ENCODE data around the gene YIPF1. TPM values are rescaled to one million over a fixed set of nuclear protein-coding genes. Genes with fewer than 3 reads are reported as not detected.
A peak's percentile ranks its signal among the peaks of the same experiment; 100 is the strongest.

YIPF1 gene
- total RNA-seq, 1 experiment from 2014 or later: 21.9 TPM

DNA sequence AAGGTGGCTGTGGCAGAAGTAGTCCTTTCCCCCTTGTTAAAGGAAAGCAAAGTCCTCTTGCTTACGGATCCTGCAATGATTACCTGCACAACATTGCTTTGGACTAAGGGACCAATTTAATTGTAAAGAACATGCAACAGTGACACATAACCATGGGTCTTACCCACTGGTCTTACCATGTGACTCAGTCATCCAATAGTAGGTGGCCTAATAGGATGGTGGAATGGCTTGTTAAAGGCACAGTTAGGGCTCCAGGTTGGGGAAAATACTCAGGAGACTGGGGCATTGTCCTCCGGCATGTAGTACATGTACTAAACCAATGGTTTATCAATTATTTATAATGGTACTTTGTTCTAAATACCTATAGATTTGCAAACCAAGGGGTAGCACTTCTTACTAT lies 2.1 kb upstream of the YIPF1 start:
- Mint-ChIP-seq H3K4me1 (peaks cover 10% of the 10 kb centered on the region), H3K27me3 (ENCODE audit: low read depth) (peaks cover 19% of the 10 kb centered on the region), H3K9me3 (no peaks in the 10 kb centered on the region), H3K36me3 (peaks cover 6% of the 10 kb centered on the region; the same call in 1 of the 2 replicates), H3K4me3 (no peak overlapping the region), H3K27ac (no peak overlapping the region)
- DNase-seq (ENCODE audit: low spot score): no peak
- POLR2A ChIA-PET: no interaction called here
- CTCF ChIA-PET: no interaction called here
- TF ChIP-seq, protein P1, sequence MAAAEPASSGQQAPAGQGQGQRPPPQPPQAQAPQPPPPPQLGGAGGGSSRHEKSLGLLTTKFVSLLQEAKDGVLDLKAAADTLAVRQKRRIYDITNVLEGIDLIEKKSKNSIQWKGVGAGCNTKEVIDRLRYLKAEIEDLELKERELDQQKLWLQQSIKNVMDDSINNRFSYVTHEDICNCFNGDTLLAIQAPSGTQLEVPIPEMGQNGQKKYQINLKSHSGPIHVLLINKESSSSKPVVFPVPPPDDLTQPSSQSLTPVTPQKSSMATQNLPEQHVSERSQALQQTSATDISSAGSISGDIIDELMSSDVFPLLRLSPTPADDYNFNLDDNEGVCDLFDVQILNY (CRISPR knock-in tag; IDR thresholded peaks at IDR 0.05): no peak
- TF ChIP-seq CREB1 (CRISPR knock-in tag; IDR thresholded peaks at IDR 0.05) (no peak), SOX15 (CRISPR knock-in tag; IDR thresholded peaks at IDR 0.05) (no peak), ZNF671 (CRISPR knock-in tag; IDR thresholded peaks at IDR 0.05) (no peak), RELA (CRISPR knock-in tag; IDR thresholded peaks at IDR 0.05; ENCODE audit: borderline replicate concordance) (no peak)
- TF ChIP-seq, protein P2, sequence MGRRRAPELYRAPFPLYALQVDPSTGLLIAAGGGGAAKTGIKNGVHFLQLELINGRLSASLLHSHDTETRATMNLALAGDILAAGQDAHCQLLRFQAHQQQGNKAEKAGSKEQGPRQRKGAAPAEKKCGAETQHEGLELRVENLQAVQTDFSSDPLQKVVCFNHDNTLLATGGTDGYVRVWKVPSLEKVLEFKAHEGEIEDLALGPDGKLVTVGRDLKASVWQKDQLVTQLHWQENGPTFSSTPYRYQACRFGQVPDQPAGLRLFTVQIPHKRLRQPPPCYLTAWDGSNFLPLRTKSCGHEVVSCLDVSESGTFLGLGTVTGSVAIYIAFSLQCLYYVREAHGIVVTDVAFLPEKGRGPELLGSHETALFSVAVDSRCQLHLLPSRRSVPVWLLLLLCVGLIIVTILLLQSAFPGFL (CRISPR knock-in tag; IDR thresholded peaks at IDR 0.05; ENCODE audit: borderline replicate concordance): no peak
- TF ChIP-seq, protein P3, sequence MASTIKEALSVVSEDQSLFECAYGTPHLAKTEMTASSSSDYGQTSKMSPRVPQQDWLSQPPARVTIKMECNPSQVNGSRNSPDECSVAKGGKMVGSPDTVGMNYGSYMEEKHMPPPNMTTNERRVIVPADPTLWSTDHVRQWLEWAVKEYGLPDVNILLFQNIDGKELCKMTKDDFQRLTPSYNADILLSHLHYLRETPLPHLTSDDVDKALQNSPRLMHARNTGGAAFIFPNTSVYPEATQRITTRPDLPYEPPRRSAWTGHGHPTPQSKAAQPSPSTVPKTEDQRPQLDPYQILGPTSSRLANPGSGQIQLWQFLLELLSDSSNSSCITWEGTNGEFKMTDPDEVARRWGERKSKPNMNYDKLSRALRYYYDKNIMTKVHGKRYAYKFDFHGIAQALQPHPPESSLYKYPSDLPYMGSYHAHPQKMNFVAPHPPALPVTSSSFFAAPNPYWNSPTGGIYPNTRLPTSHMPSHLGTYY (CRISPR knock-in tag; IDR thresholded peaks at IDR 0.05): no peak
- no peak for ATAC-seq

DNA sequence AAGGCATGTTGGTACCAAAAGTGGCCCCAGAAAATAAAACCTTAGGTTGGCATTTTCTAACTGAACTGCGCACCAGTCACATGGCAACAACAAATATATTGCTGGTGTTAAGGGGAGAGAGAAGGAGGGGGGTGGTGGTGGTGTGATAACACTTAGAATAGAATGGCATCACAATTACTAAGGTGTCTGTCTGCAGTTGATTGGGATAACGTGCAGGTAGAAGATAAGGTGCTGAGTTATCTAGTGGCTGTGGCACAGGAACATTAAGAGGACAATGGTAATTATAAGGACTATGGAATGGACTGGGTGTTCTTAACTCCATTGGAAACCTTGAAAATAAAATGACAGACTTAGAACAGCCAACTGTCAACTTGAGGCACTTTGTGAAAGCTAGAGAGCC lies 1.4 kb upstream of the YIPF1 start:
- Mint-ChIP-seq H3K27ac (no peak overlapping the region), H3K9me3 (no peaks in the 10 kb centered on the region), H3K4me1 (peaks cover 10% of the 10 kb centered on the region)

DNA sequence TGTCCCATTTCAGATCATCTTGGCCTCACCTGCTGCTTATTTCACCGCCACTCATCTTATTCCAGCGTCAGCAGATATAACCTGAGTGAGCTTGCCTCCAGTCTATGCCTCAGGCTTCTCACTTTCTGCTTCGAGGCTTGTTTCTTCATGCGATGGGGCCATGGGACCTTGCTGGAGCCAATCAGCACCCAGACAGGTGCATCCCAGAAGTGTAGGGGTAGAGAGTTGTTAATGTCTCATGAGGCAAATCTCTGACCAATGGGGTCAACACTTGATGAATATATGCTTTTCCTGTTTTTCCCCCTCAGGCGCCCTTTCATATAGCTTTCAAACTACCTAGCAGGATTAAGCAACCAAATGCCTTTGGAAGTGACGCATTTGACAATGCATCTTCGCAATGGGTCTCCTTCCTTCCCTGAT lies 935 bp upstream of the YIPF1 start:
- TF ChIP-seq, protein P4, sequence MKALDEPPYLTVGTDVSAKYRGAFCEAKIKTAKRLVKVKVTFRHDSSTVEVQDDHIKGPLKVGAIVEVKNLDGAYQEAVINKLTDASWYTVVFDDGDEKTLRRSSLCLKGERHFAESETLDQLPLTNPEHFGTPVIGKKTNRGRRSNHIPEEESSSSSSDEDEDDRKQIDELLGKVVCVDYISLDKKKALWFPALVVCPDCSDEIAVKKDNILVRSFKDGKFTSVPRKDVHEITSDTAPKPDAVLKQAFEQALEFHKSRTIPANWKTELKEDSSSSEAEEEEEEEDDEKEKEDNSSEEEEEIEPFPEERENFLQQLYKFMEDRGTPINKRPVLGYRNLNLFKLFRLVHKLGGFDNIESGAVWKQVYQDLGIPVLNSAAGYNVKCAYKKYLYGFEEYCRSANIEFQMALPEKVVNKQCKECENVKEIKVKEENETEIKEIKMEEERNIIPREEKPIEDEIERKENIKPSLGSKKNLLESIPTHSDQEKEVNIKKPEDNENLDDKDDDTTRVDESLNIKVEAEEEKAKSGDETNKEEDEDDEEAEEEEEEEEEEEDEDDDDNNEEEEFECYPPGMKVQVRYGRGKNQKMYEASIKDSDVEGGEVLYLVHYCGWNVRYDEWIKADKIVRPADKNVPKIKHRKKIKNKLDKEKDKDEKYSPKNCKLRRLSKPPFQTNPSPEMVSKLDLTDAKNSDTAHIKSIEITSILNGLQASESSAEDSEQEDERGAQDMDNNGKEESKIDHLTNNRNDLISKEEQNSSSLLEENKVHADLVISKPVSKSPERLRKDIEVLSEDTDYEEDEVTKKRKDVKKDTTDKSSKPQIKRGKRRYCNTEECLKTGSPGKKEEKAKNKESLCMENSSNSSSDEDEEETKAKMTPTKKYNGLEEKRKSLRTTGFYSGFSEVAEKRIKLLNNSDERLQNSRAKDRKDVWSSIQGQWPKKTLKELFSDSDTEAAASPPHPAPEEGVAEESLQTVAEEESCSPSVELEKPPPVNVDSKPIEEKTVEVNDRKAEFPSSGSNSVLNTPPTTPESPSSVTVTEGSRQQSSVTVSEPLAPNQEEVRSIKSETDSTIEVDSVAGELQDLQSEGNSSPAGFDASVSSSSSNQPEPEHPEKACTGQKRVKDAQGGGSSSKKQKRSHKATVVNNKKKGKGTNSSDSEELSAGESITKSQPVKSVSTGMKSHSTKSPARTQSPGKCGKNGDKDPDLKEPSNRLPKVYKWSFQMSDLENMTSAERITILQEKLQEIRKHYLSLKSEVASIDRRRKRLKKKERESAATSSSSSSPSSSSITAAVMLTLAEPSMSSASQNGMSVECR (CRISPR knock-in tag; IDR thresholded peaks at IDR 0.05; ENCODE audit: borderline replicate concordance): no peak
- TF ChIP-seq FOXJ3 (CRISPR knock-in tag; IDR thresholded peaks at IDR 0.05; ENCODE audit: borderline replicate concordance): no peak
- TF ChIP-seq ELF4 (CRISPR knock-in tag; IDR thresholded peaks at IDR 0.05; ENCODE audit: low read depth): no peak
- TF ChIP-seq, protein P5, sequence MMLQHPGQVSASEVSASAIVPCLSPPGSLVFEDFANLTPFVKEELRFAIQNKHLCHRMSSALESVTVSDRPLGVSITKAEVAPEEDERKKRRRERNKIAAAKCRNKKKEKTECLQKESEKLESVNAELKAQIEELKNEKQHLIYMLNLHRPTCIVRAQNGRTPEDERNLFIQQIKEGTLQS (CRISPR knock-in tag; conservative IDR thresholded peaks at IDR 0.05): no peak
- TF ChIP-seq NR3C1 (CRISPR knock-in tag; conservative IDR thresholded peaks at IDR 0.05; ENCODE audit: low read depth): no peak
- peak overlapping the region; percentile 98 for H3K4me3 Mint-ChIP-seq
- H3K27me3 Mint-ChIP-seq (ENCODE audit: low read depth): peaks cover 16% of the 10 kb centered on the region
- ChIA-PET POLR2A (no interaction called here), CTCF (interaction anchor here (1.3 to 2.7 kb wide), 2 partner anchors 55 to 59 kb away, joined by 5 to 14 read pairs; partner anchors contain the start of genes IFT25 and LRRC42)
- DNase-seq (ENCODE audit: low spot score): no peak
- H3K27ac Mint-ChIP-seq: no peak overlapping the region
- H3K9me3 Mint-ChIP-seq: no peaks in the 10 kb centered on the region
- peaks cover 10% of the 10 kb centered on the region for H3K4me1 Mint-ChIP-seq
- peaks cover 8% of the 10 kb centered on the region; the same call in 1 of the 2 replicates for H3K36me3 Mint-ChIP-seq
- no peak for ATAC-seq

More for the DNA sequence above, 1.4 kb upstream of the YIPF1 start:
- POLR2A ChIA-PET: no interaction called here
- no peak for TF ChIP-seq KAT7 (CRISPR knock-in tag; IDR thresholded peaks at IDR 0.05; ENCODE audit: borderline replicate concordance)
- ATAC-seq: no peak
- Mint-ChIP-seq H3K36me3 (peaks cover 8% of the 10 kb centered on the region; the same call in 1 of the 2 replicates), H3K27me3 (ENCODE audit: low read depth) (peaks cover 19% of the 10 kb centered on the region), H3K4me3 (no peak overlapping the region)
- CTCF ChIA-PET: no interaction called here
- no peak for DNase-seq (ENCODE audit: low spot score)
